Stimulated activated CD4-positive, alpha-beta T cell treated with anti-CD3 and anti-CD28 coated beads, Interleukin-15, amount 100 ng/mL, for 24 hours (primary cell): ENCODE measurements around the gene GPR137.
A peak's percentile ranks its signal among the peaks of the same experiment; 100 is the strongest.
"Not testable (repeated sequence)": the region's sequence is repeated elsewhere in the genome, so short reads cannot be mapped to it uniquely, and the experiment has no call there.

Source experiments
- DNase-seq: peaks from one replicate; pipeline ENCODE4 v3.0.0-alpha.2; 2020

The GPR137 gene

GRCh38 chr11:64323984-64324383 lies 38.3 kb downstream of the GPR137 start:
- DNase-seq = not testable (repeated sequence)

- DNase-seq = no peak
Measured at GRCh38 chr11:64324692-64325469, 39.2 kb downstream of the GPR137 start.

GRCh38 chr11:64327375-64327774 lies 41.7 kb downstream of the GPR137 start:
- no peak for DNase-seq

- DNase-seq = no peak
Measured at GRCh38 chr11:64327993-64328392, 42.3 kb downstream of the GPR137 start.

- no peak for DNase-seq
Measured at GRCh38 chr11:64330888-64331287, 45.2 kb downstream of the GPR137 start.

GRCh38 chr11:64331569-64332371 lies 46.1 kb downstream of the GPR137 start:
- DNase-seq = peak; percentile 87

GRCh38 chr11:64333556-64333955 lies 47.9 kb downstream of the GPR137 start:
- no peak for DNase-seq

- DNase-seq = peak; percentile 62
Measured at GRCh38 chr11:64334764-64335735, 49.4 kb downstream of the GPR137 start.

- DNase-seq = no peak
Measured at GRCh38 chr11:64337538-64338249, 52.0 kb downstream of the GPR137 start.

- no peak for DNase-seq
Measured at GRCh38 chr11:64338716-64339115, 53.1 kb downstream of the GPR137 start.
